Muscle of back (tissue), 13 donors: ENCODE results near the gene SDHAF3. TPM values are rescaled to one million over a fixed set of nuclear protein-coding genes. Genes with fewer than 3 reads are reported as not detected.
A peak's percentile ranks its signal among the peaks of the same experiment; 100 is the strongest.
"Not testable (repeated sequence)": the region's sequence is repeated elsewhere in the genome, so short reads cannot be mapped to it uniquely, and the experiment has no call there.

Experiments
- DNase-seq, 3 donors: peaks; one replicate each; pipeline versions ENCODE4 v3.0.0 to v3.0.0-alpha.2; 2013
- long read RNA-seq, 9 donors: transcript quantifications; one replicate each; lab custom pipeline, GENCODE V29; 2026
- polyA plus RNA-seq, 10 donors: library from polyadenylated mRNA; unstranded; fragments of 120-200 nt; gene quantifications; one replicate each; pipeline ENCODE4 v1.2.1, GENCODE V29; 2013; ENCODE audit not compliant: insufficient read length in 10 of 10

SDHAF3 gene
- polyA plus RNA-seq: 10 to 100 TPM; 20.0 to 29.1 (median 22.8) TPM
- long read RNA-seq, donor 1, transcript SDHAF3-202 (2 exons, 2,060 nt): major isoform, 17 of 18 reads
- long read RNA-seq, donor 1, partial matches to known transcripts: 0 of 18 reads
- long read RNA-seq, donor 1, other reads (novel, unspliced or antisense): 0 of 18 reads
- long read RNA-seq, donor 2, transcript SDHAF3-202 (2 exons, 2,060 nt): major isoform, 10 of 10 reads
- long read RNA-seq, donor 2, partial matches to known transcripts: 0 of 10 reads
- long read RNA-seq, donor 2, other reads (novel, unspliced or antisense): 0 of 10 reads
- long read RNA-seq, donor 3: 0 reads
- long read RNA-seq, donor 4, transcript SDHAF3-202 (2 exons, 2,060 nt): major isoform, 10 of 10 reads
- long read RNA-seq, donor 4, partial matches to known transcripts: 0 of 10 reads
- long read RNA-seq, donor 4, other reads (novel, unspliced or antisense): 0 of 10 reads
- long read RNA-seq, donor 5, transcript SDHAF3-202 (2 exons, 2,060 nt): major isoform, 16 of 23 reads
- long read RNA-seq, donor 5, partial matches to known transcripts: 0 of 23 reads
- long read RNA-seq, donor 5, other reads (novel, unspliced or antisense): 7 of 23 reads
- long read RNA-seq, donor 6, transcript SDHAF3-202 (2 exons, 2,060 nt): major isoform, 12 of 12 reads
- long read RNA-seq, donor 6, partial matches to known transcripts: 0 of 12 reads
- long read RNA-seq, donor 6, other reads (novel, unspliced or antisense): 0 of 12 reads
- long read RNA-seq, donor 7, transcript SDHAF3-202 (2 exons, 2,060 nt): major isoform, 6 of 6 reads
- long read RNA-seq, donor 7, partial matches to known transcripts: 0 of 6 reads
- long read RNA-seq, donor 7, other reads (novel, unspliced or antisense): 0 of 6 reads
- long read RNA-seq, donor 8, transcript SDHAF3-202 (2 exons, 2,060 nt): major isoform, 12 of 12 reads
- long read RNA-seq, donor 8, partial matches to known transcripts: 0 of 12 reads
- long read RNA-seq, donor 8, other reads (novel, unspliced or antisense): 0 of 12 reads
- long read RNA-seq, donor 9, partial matches to known transcripts: 0 of 1 reads
- long read RNA-seq, donor 9, other reads (novel, unspliced or antisense): 0 of 1 reads

DNA sequence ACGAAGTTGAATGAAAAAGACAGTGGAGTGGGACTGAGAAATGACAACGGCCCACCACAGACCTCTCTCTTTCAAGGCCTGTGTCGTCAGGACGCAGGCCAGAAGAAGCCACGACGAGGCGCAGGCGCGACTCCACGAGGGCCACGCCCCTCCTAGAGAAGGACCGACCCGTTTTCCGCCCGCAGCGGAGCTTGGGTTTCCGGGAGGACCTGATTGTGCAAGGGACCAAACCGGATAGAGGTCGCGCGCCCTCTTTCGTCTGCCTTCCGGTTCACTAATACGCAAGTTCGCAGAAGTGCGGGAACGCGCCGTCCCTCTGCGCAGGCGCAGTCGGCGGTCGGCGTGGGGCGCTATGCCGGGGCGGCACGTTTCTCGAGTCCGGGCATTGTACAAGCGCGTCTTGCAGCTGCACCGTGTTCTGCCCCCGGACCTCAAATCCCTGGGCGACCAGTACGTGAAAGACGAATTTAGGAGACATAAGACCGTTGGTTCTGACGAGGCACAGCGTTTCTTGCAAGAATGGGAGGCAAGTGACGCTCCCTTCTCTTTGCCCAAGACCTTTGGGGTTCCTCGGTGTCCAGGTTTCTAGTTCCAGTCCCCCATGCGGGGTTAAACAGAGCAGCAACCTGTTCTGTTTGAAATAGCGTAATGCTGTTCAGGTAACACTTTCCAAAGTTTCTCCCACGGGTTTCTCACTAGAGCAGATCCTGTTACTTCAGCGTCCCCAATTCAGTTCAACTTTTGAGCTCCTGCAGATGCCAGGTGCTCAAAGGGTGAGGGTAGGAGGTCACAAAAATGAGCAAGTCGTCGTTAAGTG, at the start of gene SDHAF3:
SDHAF3 (plus strand) TSS at position 327 of the 817 bp plus-strand sequence; CDS start at position 353, 26 bp downstream.
- peak; percentile 98 to 99 (median 98) for DNase-seq

DNA sequence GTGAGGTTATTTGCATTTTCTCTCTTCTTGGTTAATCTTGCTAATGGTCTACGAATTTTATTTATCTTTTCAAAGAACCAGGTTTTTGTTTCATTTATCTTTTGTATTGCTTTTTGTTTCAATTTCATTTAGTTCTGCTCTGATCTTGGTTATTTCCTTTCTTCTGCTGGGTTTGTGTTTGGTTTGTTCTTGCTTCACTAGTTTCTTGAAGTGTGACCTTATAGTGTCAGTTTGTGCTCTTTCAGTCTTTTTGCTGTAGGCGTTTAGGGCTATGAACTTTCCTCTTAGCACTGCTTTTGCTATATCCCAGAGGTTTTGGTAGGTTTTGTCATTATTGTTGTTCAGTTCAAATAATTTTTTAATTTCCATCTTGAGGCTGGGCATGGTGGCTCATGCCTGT, 45.5 kb upstream of the SDHAF3 start:
- DNase-seq: not testable (repeated sequence)

DNA sequence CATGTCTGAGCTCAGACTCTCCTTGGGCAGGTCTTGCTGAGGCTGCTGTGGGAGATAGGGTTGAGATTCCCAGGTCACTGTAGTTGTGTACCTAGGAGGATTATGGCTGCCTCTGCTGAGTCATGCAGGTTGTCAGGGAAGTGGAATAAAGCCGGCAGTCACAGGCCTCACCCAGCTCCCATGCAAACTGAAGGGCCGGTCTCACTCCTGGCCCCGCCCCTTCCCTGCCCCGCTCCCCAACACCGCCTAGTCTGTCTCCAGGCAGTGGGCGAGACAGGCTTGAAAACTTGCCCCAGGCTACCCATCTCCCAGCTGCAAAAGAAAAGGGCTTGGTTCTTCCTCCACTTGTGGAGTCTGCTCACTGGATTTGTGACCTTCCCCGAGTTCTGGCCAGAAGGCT, 41.6 kb upstream of the SDHAF3 start:
- no peak for DNase-seq

DNA sequence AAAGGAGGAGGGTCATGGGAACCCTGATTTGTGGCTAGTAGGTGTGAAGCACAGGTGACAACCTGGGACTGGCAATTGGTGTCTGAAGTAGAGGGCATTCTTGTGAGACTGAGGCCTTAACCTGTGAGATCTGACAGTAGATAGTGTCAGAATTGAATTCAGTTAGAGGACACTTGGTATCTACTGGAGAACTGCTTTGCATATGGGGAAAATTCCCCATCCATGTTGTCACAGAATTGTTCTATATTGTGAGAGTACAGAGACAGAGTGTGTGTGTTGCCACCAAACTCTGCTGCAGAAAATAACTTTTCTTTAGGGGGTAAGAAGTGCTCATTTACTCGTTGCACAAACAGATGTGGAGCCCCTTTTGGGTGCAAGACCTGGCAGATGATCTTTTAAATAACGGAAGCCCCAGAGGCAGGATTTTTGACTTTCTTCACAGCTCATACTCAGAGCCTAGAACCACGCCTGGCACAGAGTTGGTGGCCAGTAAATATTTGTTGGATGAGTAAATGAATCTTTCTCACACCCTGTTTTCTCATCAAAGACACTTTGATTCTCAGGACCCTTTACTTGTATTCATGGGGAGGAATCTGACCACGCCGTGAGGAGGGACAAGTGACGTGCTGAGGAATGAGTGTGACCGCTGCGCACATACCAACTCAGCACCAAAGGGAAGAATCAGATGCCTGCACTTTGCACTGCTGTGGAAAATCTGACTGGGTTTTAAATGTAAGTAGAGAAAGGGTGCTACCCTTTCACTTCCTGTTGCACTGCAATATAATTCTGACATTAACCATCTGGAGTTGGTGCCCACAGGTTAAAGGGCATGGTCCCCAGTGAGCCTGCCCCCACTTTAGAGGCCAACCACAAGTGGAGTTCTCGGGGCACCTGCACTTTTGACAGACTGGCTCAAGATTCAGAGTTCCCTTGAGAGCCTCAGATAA, 39.2 kb upstream of the SDHAF3 start:
- DNase-seq: no peak

DNA sequence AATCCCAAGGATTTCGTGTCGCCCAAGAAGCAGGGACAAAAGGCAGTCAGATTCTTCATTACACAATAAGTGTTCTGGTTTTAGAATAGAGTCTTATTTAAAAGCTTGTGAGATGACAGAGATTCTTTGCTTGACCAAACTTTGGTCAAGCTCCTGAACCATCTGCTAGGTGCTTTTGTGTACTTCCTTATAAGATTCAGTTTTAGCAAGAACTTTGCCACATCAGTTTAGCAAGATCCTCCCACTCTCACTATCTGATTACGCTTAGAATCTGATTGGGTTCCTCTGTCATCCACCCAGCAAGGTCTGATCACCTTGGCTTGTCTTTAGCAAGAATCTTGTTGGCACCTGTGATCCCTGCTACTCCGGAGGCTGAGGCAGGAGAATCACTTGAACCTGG, 38.2 kb upstream of the SDHAF3 start:
- DNase-seq: no peak

DNA sequence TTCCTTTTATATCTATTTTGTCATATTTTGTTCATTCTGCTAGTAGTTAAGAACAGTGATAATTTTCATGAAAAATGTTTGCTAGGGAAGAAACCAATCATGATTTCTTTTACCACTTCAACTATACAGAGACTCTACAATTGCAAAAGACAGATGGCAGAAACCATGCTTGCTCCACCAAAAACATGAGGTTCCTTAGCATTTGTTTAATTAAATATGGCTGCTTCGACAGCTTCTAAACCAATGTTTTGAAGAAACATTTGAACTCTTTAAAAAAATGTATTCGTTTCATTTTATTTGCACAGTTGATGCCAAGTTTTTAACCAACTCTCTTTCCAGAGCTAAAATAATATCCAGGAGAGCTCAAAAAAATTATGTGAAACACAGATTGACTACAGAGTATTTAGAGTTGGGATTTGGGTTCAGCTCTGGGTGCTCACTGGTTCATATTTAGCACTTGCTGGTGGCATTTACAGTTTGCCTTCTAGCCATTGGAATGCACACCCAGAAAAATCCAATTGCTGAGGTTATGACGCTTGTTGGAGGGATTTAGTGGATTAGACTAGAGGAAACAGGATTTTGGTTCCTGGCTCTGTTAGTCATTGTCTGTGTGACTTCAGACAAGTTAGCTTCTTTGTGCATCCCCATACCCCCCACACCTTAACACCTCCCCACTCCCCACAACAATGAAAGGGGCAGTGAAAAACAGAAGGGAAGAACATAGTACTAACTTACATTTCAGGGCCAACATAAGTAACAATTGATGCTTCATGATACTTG, 35.8 kb upstream of the SDHAF3 start:
- DNase-seq: no peak

DNA sequence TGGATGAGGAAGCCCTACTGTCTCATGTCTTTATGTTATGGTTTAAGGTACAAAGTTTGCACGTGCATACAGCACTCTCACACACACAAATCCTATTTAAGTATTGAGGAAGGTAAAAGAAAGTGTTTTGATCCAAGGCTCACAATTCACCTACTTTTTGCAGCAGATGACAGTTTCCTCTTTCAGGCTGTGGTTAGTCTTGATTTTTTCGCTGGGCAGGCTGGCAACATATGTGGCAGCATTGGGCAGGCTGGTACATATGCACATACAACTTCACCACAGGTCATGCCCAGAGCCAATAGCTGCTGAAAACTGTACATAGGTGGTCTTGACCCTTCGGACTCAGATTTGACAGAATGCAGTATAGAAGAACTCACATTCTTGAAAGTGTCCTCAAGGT, 29.1 kb upstream of the SDHAF3 start:
- no peak for DNase-seq

DNA sequence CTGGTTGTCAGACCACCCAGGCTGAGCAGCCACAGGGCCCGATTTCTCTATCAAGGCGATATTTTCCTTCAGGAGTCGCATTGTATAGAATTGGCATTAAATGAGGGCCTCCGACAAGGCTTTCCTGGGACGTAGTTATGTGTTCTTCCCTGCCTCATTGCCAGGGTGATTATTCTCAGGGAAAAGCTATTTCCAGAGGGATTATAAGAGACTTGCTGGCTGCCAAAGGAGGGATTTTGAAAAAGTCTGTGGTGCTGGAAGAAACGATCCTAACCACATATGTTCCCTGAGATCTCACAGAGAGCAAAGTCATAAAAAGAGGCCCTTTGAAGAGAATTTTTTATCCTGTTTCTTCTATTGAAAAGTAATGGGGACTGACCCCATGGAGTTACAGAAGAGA, 27.7 kb upstream of the SDHAF3 start:
- DNase-seq: no peak

DNA sequence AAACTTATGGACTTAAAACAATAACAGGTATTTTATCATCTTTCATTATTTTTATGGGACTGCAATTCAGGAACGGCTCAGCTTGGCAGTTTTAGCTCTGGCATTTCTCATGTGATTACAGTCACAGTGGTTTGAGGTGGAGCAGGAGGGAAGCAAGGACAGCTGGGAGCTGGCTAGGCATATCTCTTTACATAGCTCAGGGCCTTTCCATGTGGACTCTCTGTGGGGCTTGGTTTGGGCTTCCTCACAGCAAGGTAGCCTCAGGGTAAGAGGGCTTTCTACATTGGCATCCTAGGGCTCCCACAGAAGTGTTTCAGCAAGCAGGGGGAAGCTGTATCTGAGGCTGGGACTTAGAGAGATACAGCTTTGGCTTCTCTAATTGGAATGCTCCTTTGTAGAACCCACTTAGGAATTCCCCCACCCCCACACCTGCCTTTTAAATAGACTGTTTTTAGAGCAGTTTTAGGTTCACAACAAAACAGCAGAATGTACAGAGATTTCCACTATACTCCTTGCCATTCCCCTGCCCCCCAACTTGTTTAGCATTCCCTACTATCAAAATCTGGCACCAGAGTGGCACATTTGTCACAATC, 26.6 kb upstream of the SDHAF3 start:
- DNase-seq: no peak

DNA sequence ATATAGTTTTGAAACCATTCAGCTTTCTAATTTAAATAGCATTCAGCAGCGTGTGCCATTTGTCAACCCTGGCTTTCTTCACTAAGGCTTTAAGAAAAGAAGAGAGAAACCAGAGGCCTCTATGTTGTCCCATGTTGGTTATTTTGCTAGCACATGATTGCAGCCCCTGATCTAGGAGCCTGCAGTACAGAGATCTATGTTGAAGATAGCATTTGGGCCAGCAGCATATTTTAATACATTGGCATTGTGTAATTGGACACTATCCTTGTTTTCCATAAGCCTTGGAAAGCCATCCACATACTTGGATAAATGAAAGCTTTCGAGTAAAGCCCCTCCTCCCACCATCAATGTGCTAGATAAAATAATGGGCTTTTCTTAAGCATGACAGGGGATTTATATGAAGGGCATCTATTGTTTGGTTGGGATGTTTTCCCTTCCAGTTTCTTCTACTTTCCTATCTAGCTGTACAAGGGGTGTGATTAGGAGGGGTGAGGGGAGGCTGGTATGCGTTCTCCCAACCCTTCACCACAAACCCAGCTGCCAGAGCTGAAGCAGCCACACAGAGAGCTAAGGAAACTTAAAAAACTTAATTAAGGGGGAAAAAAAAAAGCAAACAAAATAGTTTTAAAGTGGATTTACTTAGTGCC, 23.1 kb upstream of the SDHAF3 start:
- DNase-seq: no peak

DNA sequence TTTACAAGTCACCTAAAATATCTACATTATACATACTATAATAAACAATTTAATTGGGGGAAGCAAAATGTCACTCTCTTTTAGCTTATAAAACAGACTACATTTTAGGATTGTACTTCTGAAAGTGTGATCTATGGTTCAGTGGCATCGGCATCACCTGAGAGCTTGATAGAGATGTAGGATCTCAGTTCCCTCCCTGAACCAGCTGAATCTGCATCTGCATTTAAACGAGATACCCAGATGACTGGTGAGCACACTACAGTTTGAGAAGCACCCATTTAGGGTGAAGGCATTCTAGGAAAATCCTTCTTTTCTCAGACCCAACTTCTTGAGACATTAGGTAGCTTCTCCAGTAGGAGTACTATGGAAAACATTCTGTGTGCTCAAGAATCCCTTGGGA, 21.5 kb upstream of the SDHAF3 start:
- no peak for DNase-seq

DNA sequence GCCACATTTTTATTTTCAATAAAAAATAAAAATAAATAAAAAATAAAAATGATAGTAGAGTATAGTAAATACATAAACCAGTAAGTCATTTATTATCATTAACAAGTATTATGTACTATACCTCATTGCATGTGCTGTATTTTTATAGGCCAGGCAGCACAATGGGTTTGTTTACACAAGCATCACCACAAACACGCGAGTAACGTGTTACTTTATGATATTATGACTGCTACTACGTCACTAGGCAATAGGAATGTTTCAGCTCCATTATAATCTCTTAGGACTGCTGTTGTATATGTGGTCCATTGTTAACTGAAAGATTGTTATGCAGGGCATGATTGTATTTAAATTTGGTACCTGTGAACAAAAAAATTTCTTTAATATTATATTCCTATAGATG, 20.8 kb upstream of the SDHAF3 start:
- DNase-seq: no peak

DNA sequence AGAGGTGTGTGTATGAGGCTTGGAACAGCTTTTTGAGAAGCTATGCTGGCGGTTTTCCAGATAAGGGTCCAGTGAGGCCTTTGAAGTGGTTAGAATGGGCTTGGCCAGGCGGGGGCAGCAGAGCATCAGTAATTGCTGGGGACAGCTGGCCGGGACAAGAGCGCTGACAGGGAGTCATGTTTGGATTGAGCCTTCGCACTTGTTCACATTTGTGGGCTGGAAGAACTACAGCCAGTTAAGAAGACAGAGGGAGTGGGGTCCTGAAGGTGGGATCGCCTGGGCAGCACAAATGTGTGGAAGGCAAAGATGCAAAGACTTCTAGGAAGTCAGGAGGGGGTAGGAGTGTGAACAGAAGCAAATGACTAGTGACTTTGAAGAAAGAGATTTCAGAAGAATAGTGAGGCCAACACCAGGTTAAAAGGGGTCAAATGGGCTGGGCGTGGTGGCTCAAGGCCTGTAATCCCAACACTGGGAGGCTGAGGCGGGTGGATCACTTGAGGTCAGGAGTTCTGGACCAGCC, 12.7 kb upstream of the SDHAF3 start:
- peak; percentile 49 to 81 (median 73) for DNase-seq

DNA sequence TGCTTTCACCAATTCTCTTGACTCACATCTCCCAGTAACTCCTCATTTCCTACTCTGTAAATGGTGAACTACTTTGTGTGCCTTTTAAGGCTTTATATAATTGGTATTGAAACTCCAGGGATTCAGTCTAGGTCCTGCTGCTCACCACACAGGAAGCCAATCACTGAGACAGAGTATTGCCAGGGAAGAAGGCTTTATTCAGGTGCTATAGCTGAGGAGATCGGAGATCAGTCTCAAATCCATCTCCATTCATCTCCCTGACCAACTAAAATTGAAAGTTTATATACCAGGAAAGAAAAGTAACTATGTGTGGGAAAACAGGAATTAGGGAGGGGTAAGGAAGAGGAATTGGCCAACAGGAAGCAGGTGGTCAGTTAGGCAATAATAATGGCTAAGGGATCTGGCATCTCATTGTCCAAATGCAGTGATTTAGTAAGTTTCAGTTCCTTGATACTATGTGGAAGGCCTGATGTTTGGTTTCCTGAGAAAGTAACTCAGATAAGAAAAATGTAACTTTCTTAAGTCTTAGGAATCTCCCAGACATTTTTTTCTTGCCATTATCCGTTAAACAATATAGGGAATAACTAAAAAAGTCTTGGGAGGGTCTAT, 10.2 kb upstream of the SDHAF3 start:
- DNase-seq: no peak

DNA sequence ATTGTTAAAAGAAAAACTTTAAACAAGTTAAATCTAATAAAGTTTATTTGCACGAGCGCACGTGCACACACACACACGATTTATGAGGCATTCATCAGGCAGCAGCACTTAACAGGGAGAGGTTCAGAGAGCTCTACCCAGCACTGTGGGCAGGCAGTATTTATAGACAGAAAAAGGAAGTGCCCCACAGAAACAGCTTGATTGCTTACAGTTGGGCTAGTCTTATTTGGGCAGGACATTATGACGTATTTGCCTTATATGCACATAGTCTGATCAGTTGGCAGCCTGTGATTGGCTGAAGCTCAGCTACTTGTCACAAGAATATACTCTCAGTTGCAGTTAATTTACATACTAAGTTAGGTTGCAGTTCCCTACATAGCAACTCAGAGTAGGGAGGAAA, 1.2 kb upstream of the SDHAF3 start:
- peak in 1 of 3 donors; percentile 18 for DNase-seq

DNA sequence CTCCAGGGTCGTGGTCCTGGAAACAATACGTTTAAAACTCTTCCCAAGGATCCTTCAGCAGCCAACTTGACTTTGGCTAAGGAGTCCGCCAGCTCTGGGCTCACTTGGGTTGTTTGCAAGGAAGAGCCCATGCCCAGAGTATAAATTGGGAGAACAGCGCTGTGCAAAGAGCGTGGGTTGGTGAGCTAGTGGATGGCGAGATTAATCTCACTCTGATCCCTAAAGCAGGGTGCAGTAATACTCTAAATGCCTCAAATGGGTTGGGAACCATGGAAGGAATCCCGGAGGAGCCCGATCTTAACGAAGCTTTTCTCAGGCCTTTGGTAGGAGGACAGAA, 495 bp upstream of the SDHAF3 start:
- DNase-seq: no peak

DNA sequence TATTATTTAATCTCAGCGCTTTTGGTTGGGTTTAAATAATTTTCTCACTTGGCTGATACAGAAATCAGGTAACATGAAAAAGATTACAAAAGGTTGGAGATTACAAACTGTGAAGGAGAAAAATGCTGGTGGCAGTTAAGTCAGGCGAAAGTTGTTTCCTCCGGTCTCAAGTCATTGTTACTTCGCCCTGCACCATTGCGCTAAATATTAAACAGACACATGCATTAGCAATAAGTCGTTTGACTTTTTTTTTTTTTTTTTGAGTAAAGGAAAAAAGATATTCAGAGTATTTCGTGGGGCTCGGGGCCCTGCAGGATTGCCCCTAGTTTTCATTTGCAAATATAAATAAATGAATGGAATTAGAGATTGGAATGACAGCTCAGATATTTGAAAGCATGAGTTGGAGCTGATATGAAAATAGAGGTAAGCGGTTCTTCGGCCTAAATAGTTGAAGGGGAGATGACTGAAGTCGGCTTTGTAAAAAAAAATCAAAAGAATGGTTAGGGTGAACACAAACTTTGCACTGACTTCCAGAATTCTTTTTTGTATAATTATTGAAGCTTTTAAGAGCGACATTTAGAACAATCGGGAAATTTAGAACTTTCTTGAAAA, 914 bp downstream of the SDHAF3 start:
- DNase-seq: peak in 1 of 3 donors; percentile 13
